HG02798 (cell line): ENCODE data around the gene ZNF214.

ENCODE experiments used
- ATAC-seq: cut with Tn5 transposase; IDR thresholded peaks from one replicate; pipeline ENCODE4 v1.9.1; 2021; ENCODE audit warnings: mild to moderate bottlenecking; ENCODE audit not compliant: unreplicated experiment, poor library complexity

ZNF214 gene

DNA sequence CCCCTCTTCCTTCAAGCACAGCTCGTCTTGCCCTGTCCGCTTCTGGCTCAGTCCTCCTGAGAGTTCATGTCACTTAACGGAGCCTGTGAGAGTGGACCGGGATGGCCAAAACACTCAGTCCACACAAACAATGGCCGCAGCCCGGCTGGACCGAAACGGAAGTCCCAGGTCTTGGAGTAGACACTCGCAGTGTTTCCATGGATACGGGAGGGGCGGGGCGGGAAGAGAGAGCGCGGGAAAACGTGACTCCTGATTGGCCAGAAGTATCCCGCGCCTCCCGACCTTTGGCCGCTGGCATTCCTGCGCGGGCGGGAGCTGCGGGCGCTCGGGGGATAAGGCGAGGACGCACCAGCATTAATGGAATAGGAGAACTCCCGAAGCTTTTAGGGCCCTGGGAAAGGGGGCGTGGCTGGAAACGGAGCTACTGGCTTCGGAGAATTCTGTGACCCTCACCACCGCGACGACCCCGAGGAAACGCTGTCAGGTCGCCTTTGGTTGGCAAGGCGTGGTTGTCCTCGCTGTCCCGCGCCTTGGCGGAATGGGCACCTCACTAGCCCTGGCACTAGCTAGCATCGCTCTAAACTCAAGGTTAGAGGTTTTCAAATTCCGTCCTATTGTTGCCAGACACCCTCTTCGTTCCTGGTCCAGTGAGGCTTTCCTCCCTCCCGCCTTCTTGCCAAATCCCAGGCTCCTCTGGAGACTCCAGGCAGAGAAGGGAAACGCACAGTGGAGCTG, at the start of gene ZNF214, which contains the start of gene NLRP14:
ZNF214 (minus strand) TSS at position 164 of the 735 bp plus-strand sequence. CDS start 17,511 bp downstream, outside the sequence.
NLRP14 (plus strand) TSS at position 297 of the 735 bp plus-strand sequence. CDS start 18,108 bp downstream, outside the sequence.
- peak; percentile 71 for ATAC-seq

DNA sequence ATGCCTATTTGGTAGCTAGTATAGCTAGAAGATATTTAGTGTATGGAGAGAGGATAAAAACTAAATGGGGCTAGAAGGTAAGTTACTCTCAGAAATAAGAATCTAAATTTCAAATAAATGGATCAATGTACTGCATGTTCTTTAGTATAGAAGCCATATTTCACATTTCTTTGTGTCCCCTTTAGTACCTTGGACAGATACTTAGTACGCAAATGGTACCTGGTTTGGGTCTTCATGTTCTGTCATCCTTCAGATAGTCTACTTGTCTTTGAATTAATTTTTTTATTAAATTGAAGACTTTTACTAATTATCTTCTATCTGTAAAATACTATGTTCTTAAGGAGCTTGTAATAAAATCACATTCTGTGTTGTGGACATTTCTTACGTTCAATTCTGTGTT, 42.4 kb upstream of the ZNF214 start:
- ATAC-seq, result no peak

DNA sequence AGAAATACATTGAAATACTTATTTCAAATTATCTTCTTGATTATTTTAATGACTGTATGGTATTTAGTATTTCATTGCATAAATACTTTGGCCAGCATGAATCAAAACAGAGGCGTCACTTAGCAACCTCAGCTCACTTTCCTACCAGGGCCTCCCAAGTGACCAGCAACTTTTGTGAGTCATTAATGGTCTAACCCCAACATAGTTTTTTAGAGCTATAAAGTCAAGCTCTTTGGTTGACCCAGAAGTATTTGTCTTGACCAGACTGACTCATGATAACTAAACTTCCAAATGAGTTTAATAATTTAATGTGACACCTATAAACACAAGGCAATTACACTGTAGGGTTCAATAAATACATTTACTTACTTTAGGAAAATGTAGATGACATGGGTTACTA, 40.7 kb upstream of the ZNF214 start:
- ATAC-seq, result no peak

DNA sequence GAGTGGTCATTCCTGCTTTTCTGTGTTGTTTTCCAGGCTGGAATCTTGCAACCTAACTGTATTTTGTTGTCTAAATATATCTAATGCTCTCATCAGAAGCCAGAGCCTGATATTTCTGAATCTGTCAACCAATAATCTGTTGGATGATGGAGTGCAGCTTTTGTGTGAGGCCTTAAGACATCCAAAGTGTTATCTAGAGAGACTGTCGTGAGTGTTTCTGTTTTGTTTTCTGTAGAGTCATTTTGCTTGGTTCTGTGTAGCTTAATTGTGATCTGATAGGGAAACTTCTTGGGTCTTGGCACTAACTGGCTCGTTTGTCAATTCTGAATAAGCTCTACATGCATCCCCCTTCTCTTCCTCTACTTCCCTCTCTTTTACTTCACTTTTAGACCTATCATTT, 37.5 kb upstream of the ZNF214 start:
- ATAC-seq, result no peak

DNA sequence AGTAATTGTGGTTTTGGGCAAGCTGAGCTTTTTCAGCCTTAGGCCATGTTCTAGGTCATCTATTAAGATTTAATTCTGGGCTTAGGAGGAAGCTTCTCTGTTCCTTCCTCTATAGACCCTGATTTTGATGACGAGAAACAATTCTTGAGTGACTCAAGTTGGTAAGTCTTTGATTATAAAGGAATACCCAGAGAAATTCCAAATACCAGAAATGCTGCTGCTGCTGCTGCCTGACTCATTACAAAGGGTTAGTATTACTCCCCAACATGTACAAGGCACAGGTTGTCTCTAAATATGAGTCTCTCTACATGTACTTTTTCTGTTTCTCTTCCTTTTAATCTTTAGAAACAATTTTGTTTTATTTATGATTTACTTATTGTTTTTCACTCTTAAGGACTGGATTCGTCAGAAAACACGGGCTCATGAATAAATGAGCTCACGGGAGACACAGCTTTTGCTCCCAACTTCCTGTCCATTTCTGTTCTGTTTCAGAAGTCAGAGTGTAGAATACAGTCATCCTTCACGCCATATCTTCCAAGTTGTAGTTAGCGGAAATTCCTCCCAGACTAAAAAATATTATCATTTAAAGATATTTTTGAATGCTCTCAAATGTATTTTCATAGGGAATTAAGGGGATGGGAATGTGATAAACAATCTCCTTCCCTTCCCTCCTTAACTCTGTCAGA, 36.8 kb upstream of the ZNF214 start:
- no peak for ATAC-seq

DNA sequence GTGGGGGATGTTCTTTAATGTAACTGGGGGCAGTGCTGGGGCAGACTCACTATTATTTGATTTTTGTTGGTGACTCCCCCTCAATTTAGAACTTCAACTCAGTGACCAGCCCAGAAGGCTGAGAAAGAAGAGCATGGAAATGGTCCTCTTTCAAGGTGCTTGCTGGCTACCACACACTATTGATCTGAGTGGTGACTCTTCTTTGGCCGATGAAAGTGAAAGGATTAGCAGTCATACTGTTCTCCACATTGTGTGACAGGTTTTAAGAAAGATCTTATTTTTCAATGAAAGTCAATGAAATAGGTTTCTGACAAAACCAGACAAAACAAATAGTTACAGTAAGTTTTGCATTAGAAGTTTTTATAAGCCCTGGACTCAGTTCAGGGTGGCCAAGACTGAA, 30.0 kb upstream of the ZNF214 start:
- ATAC-seq, result peak; percentile 62

DNA sequence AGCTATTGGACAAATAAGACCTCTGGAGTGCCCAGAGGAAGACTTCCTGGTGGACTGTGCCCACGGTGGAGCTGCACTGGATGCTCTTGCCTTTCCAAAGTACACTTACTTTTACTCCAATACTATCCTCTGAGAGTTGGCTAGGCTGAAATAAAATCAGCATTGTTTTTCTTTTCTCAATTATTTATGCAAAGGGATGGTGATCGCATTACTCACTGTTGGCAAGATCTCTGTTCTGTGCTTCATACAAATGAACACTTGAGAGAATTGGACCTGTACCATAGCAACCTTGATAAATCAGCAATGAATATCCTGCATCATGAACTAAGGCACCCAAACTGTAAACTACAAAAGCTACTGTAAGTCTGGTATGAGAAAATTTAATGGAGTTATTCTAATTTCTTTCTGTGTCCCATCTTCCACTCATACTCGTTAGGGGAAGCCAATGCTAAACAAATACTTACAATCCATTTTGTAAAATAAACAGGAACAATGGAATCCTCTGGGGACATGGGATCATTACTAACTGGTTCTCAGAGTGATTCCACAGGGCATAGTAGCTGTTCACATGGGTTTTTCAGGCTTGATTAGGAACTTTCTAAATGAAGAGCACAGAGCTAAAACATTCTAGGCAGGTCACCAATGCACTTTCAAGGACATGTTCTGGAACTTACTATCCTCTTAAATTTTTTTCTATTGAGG, 26.5 kb upstream of the ZNF214 start:
- no peak for ATAC-seq

DNA sequence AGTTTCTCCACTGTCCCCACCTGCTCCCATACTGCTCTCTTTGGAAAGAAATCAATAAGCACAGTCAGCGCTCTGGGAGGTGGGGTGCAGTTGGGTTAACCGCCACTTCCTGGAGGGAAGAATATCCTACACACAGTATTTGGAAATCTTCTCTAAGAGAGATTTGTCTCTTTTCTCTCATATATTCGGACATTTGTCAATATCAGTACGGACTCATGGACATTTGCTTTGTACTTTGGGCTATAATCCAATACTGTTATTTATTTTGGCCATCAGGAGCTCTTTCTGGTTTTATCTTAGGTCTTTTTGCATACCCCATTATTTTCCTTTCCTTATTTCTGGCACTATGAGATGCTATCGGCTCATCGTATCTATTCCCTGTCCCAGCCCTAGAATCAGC, 13.9 kb upstream of the ZNF214 start:
- ATAC-seq, result no peak

DNA sequence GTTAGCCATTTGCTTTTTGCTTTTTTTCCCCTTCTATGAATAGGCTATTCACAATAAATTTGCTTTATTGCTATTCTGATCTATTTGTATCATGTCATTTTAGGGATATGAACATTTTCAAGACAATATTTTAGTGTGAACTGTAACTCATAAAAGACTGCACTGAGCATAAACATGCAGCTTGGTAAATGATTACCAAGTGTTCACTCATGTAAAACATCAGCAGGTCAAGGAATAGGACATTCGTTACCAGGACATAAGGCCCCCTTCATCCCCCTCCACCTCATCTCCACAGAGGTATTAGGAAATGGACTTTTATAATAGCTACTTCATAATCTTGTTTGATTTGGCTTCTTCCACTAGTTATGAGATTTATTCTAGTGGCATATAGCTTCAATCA, 12.5 kb upstream of the ZNF214 start:
- no peak for ATAC-seq

DNA sequence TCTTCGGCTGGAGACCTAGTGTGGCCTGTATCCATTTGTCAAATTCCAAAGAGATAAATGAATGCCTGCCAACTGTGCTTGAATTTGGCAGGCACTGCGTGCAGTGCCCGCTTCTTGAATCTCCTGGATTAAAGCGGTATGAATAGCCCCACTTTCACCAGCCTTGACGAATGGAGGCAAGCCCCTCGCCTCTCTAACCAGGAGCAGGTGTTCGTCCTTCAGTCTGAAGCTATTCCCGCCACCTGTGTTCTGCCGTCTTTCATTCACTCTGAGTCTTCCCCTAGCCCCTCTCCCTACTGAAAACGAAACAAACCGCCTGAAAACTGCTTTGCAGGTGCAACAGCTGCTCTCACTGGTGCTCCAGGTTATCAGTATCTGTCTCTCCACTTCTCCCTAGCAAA, 11.3 kb upstream of the ZNF214 start:
- no peak for ATAC-seq

DNA sequence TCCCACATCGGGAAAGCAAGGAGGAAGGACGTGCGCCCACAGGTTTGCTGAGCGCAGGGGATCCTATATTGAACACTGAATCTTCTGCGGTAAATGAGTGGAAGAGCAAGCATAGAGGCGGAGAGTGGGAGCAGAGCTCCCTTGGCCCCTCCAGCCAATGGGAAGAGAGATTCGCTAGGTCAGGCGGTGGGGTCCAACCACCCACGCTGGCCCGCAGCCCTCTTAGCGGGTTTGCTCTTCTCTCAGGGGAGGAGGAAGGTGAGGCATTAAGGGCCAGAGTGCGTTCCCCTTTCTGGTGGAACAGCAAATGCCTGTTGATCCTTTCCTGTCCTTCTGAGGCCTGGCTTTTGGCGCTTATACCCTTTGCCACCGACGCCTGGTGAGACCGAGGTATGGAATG, 10.7 kb upstream of the ZNF214 start:
- no peak for ATAC-seq

DNA sequence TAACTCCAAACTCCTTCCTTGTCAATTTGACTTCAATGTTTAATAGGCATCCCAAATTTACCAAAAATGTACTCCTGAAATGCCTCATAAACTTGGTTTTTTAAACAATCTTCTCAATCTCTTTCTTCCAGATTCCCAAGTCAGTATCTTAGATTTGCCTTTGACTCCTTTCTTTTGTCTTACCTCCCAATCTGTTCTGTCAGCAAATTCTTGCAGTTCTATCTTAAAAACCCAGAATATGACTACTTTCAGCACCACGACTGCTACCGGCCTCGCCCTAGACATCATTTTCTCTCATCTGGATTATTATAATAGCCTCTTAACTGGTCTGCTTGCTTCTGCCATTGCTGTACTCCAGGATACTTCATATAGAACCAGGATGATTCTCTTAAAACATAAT, 8.0 kb upstream of the ZNF214 start:
- no peak for ATAC-seq

DNA sequence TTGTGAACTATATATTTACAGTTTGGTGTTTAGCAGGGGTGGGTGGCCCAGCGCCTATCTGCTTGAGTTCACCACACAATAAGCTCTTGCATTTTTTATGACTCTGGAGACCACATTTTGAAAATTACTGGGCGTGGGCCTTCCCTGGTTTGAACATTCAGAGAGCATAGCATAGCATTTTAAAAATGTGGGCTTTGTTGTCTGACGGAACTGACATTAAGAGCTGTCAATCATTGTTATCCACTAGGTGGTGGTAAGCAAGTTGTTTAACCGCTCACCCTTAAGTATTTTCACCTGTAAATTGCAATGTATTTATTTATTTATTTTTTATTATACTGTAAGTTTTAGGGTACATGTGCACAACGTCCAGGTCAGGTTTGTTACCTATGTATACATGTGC, 1.2 kb upstream of the ZNF214 start:
- ATAC-seq, result no peak

DNA sequence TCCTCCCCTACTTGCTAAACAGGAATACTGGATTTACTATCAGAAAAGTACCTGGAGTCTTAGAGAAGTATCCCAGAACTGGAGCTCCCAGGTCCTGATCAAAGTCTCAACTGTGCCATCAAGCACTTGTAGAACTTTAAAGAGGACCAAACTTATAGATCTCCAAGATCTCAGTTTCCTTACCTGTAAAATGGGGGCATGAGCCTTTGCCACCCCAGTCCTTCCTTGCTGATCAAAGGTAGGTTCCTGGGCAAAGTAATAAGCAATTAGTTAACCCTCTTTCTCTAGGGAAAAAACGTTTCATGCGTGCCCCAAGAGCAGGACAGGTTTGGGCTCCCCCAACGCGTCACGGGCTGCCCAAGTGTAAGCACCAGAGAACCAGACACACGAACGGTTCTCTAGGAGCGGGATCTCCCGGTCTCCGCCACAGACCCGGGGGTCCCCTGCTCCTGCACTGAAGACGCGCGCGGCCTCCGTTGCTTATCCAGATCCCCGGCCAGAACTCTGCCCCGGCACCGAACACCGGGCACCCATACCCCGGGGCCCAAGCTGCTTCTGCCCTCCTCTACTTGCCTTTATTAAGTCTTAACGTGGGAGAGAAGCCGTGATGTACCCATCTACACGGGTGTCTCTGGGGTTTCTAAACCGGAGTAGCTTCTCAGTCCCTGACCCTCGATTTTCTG, 505 bp downstream of the ZNF214 start:
- ATAC-seq, result peak; percentile 23

DNA sequence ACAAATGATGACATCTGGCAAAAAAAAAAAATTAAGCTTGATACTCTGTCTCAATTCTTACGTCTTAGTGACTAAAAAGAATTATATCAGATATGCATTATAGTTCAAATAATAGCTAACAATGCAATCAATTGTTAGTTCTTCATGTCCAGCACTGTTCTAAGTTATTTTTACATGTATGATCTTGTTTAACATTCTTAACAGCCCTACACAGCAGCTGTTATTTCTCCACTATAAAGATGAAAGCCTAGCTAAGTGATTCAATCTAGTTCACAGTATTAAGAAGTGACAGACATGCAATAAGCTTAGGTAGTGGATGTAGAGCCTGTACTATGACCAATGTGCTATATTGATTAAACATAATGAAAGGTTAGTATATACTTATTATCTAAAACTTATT, 4.1 kb downstream of the ZNF214 start:
- no peak for ATAC-seq

DNA sequence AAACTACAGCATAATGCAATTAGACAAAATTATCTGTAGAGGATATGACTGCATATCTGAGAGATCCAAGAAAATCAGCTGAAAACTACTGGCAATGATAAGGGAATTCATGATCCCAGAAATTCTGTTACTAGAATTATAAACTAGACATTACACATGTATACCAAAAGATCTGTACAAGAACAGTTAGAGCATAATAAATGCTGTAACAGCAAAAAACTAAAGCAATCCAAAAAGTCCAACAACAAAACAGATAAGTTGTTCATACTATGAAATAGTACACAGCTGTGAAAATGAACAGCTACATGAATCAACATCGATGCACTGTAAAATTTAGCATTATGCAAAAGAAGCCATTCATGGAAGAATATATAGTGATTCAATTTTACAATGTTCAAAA, 6.0 kb downstream of the ZNF214 start:
- ATAC-seq, result no peak

DNA sequence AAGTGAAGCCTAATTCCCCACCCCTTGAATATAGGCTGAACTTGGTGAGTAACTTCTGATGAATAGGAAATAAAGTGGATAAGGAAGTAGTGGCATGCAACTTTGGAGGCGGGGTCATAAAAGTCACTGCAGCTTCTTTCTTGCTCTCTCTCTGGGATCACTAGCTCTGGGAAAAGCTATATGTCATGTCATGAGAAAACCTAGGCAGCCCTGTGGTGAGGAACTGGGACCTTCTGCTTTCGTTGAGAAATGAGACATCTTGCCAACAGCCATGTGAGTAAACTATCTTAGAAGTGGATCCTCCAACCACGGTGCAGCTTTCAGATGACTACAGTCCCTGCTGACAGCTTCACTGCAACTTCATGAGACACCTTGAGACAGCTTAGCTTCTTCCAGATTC, 15.7 kb downstream of the ZNF214 start:
- ATAC-seq, result peak; percentile 70

DNA sequence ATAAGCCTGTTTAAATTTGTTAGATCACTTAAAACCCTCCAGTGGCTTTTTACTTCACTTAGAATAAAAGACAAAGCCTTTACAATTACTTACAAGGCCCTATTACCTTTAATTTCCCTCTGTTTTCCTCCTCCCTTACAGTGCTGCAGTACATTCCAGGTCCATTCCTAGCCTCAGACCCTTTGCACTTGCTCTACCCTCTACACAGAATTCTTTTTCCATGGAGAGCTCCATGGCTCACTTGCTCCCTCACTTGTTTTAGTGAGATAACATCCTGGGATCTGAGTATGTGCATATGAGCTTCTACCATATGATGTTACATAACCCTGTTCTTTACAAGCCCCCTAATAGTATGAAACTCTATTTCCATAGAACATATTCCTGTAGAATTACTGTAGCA, 24.4 kb downstream of the ZNF214 start:
- ATAC-seq, result no peak

DNA sequence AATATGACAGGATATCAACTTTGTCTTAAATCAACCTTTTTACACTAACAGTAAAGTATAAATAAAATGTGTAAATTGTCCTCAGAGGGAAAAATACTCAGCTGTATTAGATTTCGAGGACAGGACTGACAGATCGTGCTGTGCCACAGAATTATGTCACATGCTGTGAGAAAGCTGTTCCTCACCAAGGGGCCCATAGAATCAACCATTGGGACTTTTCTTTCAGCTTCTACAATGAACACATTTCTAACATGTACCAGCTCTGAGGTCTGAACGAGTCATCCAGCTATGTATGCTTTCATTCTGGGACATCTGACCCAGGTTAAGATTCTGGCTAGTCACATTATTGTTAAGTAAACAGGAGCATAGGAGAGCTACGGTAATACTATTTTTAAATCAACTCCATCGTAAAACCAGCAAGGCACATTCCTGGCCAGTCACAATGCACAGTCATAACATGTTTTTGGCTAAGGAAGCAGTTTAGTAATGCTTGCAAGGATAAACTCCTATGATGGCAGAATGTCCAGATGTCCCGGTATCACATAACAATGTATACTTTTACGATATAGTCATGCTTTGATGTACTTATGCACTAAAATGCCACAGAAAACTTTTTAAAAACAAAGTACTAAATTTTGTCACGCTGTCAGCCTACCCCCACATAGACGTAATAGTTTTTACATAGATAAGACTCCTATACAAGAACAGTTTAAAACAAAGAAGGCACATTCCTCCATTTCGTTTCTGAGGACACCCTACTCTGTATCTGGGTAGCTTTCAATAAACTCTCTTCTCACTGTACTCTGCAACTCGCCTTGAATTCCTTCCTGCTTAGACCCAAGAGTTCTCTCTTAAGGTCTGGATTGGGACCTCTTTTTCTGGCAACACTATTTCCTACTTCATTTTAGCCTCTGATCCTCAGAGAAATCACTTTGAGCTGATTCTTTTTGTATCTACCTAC, 27.4 kb downstream of the ZNF214 start:
- ATAC-seq, result no peak

DNA sequence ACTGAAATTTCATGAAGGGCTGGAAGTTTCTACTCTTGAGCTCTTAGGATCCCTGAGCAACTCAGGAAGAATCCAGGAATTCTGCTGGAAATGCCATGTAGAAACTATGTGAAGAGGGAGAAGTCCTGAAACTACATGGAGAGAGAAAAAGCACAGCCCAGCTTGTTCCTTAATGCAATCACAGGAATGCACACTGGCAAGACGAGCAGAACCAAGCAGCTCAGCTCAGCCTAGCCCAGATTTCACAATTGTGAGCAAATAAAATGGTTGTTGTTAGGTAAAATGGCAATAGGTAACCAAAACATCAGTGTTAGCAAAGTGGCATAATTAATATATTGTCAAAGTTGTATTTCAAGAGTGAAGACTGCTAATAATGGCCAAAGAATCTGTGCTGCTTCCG, 28.1 kb downstream of the ZNF214 start:
- no peak for ATAC-seq
